ENCODE measurements around the gene TRIM47.

Gene TRIM47

GRCh38 chr17:75831032-75831571, 47.3 kb downstream of the TRIM47 start:
- no peak for DNase-seq (ENCODE audit: low read depth)

- DNase-seq (ENCODE audit: low read depth), result no peak
Observed at GRCh38 chr17:75830164-75831031, 48.0 kb downstream of the TRIM47 start.

- DNase-seq (ENCODE audit: low read depth), result no peak
Observed at GRCh38 chr17:75829747-75830146, 48.6 kb downstream of the TRIM47 start.

- no peak for DNase-seq (ENCODE audit: low read depth)
Observed at GRCh38 chr17:75828741-75829140, 49.6 kb downstream of the TRIM47 start.

GRCh38 chr17:75828076-75828400, 50.3 kb downstream of the TRIM47 start:
- DNase-seq (ENCODE audit: low read depth), result no peak

GRCh38 chr17:75827308-75828075, 50.9 kb downstream of the TRIM47 start:
- no peak for DNase-seq (ENCODE audit: low read depth)

- no peak for DNase-seq (ENCODE audit: low read depth)
Observed at GRCh38 chr17:75826561-75827307, 51.6 kb downstream of the TRIM47 start.

- no peak for DNase-seq (ENCODE audit: low read depth)
Observed at GRCh38 chr17:75825748-75826370, 52.5 kb downstream of the TRIM47 start.

- DNase-seq (ENCODE audit: low read depth), result no peak
Observed at GRCh38 chr17:75825149-75825552, 53.2 kb downstream of the TRIM47 start.

- DNase-seq (ENCODE audit: low read depth), result no peak
Observed at GRCh38 chr17:75824666-75825065, 53.7 kb downstream of the TRIM47 start.
